ENCODE results near the gene MTR. TPM values are rescaled to one million over a fixed set of nuclear protein-coding genes. Genes with fewer than 3 reads are reported as not detected.

The MTR gene
- total RNA-seq, 4 donors from 2014 or later = 19.0 to 78.1 (median 47.5) TPM

DNA sequence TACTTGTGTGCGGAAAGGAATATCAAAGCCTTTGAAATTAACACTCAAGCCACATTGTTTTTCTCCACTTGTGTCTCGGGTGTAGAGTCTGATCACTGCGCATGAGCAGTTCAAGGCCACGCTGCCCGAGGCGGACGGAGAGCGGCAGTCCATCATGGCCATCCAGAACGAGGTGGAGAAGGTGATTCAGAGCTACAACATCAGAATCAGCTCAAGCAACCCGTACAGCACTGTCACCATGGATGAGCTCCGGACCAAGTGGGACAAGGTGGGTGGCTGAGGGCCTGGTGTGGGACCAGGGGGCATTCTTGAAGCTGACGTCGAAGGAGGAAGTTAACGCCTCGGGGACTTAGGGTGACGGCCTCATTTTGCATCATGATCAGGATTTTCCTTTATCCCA is 43.7 kb upstream of the MTR start:
- no peak for DNase-seq
- TF ChIP-seq, protein P1, sequence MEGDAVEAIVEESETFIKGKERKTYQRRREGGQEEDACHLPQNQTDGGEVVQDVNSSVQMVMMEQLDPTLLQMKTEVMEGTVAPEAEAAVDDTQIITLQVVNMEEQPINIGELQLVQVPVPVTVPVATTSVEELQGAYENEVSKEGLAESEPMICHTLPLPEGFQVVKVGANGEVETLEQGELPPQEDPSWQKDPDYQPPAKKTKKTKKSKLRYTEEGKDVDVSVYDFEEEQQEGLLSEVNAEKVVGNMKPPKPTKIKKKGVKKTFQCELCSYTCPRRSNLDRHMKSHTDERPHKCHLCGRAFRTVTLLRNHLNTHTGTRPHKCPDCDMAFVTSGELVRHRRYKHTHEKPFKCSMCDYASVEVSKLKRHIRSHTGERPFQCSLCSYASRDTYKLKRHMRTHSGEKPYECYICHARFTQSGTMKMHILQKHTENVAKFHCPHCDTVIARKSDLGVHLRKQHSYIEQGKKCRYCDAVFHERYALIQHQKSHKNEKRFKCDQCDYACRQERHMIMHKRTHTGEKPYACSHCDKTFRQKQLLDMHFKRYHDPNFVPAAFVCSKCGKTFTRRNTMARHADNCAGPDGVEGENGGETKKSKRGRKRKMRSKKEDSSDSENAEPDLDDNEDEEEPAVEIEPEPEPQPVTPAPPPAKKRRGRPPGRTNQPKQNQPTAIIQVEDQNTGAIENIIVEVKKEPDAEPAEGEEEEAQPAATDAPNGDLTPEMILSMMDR (IDR thresholded peaks at IDR 0.05) = no peak
- TF ChIP-seq POLR2A (IDR thresholded peaks at IDR 0.05) = no peak
- no peak overlapping the region for H3K4me3 ChIP-seq
- no peak overlapping the region for H3K27ac ChIP-seq
- intact Hi-C loops (cut with DNase I; ENCODE audit: low total_unique reads) = no loop called here
- no peaks in the 10 kb centered on the region for H3K4me1 ChIP-seq
- no peaks in the 10 kb centered on the region for H3K9me3 ChIP-seq
- no peaks in the 10 kb centered on the region for H3K27me3 ChIP-seq
- no peaks in the 10 kb centered on the region for H3K36me3 ChIP-seq

DNA sequence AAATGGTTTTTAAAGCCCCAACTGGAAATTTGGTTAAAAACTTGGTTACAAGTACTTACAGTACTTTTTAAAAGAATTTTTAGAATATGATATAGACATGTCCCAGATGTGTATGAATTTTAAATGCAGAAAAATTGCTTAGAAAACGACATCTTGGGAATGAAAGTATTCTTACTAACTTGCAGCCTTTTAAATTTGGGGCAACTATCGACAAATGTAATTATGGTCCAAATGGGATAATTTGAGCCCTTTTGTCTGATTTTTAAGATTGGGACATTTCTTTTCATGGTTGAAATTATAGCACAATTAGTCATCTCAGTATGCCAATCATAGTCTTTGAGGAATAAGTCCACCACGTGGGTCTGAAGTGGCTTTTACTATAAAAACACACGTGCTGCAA is 43.2 kb upstream of the MTR start:
- no peak overlapping the region for H3K27ac ChIP-seq
- H3K36me3 ChIP-seq = no peaks in the 10 kb centered on the region
- DNase-seq = no peak
- intact Hi-C loops (cut with DNase I; ENCODE audit: low total_unique reads) = no loop called here
- TF ChIP-seq POLR2A (IDR thresholded peaks at IDR 0.05) = no peak
- TF ChIP-seq, protein P1 (IDR thresholded peaks at IDR 0.05) = no peak
- no peak overlapping the region for H3K4me3 ChIP-seq
- no peaks in the 10 kb centered on the region for H3K27me3 ChIP-seq
- H3K4me1 ChIP-seq = no peaks in the 10 kb centered on the region
- no peaks in the 10 kb centered on the region for H3K9me3 ChIP-seq

DNA sequence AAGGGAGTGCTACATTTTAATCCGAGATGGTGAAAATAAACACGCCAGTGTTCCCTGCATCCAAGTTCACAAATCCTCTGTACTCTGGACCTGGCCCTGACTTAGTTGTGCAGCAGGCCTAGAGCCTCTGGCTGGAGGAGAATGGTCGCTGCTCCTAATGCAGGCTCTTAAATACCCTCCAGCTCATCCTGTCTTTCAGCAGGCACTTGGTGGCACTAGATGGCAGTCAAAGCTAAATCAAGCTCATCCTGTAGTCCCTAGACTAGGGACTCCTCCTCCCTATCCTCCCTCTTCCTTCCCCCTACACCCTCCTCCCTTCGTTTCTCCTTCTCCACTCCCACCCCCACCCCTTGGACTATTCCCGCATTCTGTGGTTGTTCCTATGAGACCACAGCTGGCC is 41.6 kb upstream of the MTR start:
- TF ChIP-seq POLR2A (IDR thresholded peaks at IDR 0.05) = no peak
- TF ChIP-seq, protein P1 (IDR thresholded peaks at IDR 0.05) = no peak

DNA sequence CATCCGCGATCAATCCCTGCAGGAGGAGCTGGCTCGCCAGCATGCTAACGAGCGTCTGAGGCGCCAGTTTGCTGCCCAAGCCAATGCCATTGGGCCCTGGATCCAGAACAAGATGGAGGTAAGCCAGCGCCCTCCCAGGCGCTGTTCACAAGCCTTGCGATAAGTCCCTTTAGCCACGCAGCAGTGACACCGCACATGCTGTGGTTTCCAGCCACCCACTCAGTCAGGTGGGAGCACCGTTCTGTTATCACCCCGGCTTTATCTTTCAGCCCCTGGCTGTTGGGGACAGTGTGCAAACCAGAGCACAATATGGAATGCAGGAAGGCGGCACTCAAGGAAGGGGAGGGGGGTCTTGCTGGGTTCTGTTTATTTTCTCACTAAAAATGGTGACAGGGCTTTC is 41.1 kb upstream of the MTR start:
- intact Hi-C loops (cut with DNase I; ENCODE audit: low total_unique reads) = no loop called here
- no peak for DNase-seq
- Histone ChIP-seq H3K4me3 (no peak overlapping the region), H3K4me1 (no peaks in the 10 kb centered on the region), H3K27me3 (no peaks in the 10 kb centered on the region), H3K36me3 (no peaks in the 10 kb centered on the region), H3K27ac (no peak overlapping the region), H3K9me3 (no peaks in the 10 kb centered on the region)
- TF ChIP-seq, protein P1 (IDR thresholded peaks at IDR 0.05) = no peak
- TF ChIP-seq POLR2A (IDR thresholded peaks at IDR 0.05) = no peak

More for the DNA sequence above, 41.6 kb upstream of the MTR start:
- DNase-seq = no peak
- Histone ChIP-seq H3K27me3 (no peaks in the 10 kb centered on the region), H3K36me3 (no peaks in the 10 kb centered on the region), H3K9me3 (no peaks in the 10 kb centered on the region), H3K27ac (no peak overlapping the region), H3K4me3 (no peak overlapping the region), H3K4me1 (no peaks in the 10 kb centered on the region)
- intact Hi-C loops (cut with DNase I; ENCODE audit: low total_unique reads) = no loop called here

DNA sequence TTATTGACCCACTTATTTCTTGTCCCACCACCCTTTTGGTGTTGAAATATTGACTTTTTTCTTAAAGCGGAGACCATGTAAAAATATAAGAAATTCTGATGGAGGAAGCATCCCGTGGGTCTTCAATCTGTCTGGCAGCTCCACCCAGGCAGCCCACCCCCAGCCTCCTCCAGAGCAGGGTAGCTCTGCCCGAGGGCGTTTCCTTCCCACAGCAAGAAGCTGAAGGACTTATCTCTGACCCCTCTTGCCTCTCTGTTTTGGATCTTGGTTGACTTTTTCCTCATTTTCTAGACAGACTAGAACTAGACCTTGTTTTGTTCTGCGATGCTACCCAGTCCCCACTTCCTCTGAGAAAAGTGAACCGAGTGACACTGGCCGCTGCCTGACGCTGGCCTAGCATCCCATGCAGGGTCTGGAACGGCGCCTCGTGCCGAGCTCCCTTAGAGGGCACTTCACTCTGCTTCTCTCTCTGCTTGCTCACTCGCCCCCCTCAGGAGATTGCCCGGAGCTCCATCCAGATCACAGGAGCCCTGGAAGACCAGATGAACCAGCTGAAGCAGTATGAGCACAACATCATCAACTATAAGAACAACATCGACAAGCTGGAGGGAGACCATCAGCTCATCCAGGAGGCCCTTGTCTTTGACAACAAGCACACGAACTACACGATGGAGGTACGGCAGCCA is 40.4 kb upstream of the MTR start:
- DNase-seq = no peak
- no peaks in the 10 kb centered on the region for H3K9me3 ChIP-seq
- H3K36me3 ChIP-seq = no peaks in the 10 kb centered on the region
- intact Hi-C loops (cut with DNase I; ENCODE audit: low total_unique reads) = no loop called here
- no peak for TF ChIP-seq POLR2A (IDR thresholded peaks at IDR 0.05)
- TF ChIP-seq, protein P1 (IDR thresholded peaks at IDR 0.05) = no peak
- H3K27ac ChIP-seq = no peak overlapping the region
- no peak overlapping the region for H3K4me3 ChIP-seq
- no peaks in the 10 kb centered on the region for H3K27me3 ChIP-seq
- no peaks in the 10 kb centered on the region for H3K4me1 ChIP-seq
